DMS114 treated with DMSO at 0.1 percent for 48 hours (cell line): ENCODE results near the gene RAMACL.
"Not testable (repeated sequence)": the region's sequence is repeated elsewhere in the genome, so short reads cannot be mapped to it uniquely, and the experiment has no call there.

ENCODE experiments used
- DNase-seq: peaks from one replicate; lab custom pipeline; 2025; ENCODE audit not compliant: unreplicated experiment; lab: John Stamatoyannopoulos, UW

The RAMACL gene

GRCh38 chr6:166556863-166557322 is 29.6 kb downstream of the RAMACL start:
- DNase-seq = no peak

GRCh38 chr6:166556336-166556735 is 30.1 kb downstream of the RAMACL start:
- no peak for DNase-seq

DNA sequence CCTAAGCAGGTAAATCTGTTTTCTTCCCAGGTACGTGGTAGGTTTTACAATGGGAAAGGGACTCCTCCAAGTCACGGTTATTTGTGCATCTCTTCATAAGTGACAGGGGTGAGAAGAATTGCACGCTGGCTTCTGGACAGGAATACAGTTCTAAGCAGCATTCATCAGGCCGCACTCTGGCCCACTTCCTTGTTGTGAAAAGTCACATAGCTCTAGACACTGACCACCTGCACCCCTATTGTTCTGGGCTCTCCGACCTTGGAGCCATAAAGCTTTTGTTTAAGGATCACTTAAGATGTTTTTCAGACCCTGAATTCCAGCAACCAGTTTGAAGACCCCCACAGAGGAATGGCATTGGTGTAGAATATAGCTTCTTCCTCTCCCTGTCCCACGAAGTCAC is 31.4 kb downstream of the RAMACL start:
- no peak for DNase-seq

DNA sequence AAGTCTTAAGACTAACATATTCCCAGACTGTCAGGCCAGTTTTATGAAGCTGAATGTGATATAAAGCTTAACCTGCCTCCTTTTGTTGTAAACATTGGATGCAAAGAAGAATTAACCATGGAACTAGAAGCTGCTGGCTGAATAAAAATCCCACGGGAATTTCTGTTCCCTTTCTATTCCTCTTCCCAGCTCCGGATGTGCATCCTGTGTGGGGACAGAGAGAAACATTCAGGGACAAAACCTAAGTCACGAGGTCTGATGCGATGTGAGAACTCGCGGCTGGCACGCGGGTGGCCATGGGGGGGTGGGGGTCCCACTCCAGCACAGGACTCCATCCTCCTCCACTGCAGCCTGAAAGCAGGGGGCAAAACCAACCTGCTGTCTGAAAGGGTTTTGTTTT is 32.2 kb downstream of the RAMACL start:
- DNase-seq = no peak

DNA sequence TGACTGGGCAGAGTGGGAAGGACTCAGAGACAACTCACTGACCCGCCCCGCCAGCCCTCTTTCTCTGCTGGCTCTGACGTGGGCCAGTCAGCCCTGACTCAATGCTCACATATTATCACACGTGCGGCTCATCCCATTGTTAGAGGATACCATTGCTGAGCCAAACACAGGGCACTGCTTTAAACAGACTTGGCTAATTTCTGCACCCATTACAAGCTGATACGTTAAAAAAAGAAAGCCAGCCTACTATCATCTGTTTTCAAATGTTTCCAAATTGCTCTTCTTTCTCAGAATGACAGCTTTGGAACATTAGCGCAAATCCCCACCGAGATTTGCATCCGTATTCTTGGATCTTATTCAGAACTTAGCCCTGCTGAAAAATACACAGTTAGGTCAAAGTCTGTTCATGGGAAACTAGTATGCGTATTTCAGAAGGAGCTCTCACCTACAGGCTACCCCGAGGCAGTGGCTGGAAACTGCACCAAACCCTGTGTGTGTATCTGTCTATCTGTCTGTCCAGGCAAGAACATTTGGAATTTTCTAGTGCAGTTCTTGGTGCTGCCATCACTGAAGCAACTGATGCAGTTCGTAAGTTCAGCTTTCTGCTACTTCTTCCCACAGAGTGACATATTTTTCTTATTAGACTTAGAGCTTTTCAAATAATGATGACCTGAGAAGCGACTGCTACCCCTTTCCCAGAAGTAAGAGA is 32.8 kb downstream of the RAMACL start:
- no peak for DNase-seq

DNA sequence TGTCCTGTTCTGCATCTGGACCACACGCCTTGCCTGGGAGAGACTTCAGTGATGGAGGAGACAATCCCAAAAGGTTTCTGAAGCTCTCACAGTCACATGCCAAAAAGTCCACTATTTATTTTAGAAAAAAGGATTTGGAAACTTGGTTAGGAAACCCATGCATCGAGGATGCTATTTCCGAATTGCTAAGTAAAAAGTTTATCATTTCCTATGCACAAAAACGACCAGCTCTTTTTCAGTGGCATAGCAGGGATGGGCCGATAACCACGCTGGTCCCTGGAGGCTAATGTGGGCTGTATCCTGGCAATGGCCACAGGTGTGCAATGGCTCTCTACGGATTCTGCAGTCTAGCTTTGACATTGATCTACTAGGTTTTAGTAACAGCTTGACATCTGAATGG is 33.9 kb downstream of the RAMACL start:
- no peak for DNase-seq

DNA sequence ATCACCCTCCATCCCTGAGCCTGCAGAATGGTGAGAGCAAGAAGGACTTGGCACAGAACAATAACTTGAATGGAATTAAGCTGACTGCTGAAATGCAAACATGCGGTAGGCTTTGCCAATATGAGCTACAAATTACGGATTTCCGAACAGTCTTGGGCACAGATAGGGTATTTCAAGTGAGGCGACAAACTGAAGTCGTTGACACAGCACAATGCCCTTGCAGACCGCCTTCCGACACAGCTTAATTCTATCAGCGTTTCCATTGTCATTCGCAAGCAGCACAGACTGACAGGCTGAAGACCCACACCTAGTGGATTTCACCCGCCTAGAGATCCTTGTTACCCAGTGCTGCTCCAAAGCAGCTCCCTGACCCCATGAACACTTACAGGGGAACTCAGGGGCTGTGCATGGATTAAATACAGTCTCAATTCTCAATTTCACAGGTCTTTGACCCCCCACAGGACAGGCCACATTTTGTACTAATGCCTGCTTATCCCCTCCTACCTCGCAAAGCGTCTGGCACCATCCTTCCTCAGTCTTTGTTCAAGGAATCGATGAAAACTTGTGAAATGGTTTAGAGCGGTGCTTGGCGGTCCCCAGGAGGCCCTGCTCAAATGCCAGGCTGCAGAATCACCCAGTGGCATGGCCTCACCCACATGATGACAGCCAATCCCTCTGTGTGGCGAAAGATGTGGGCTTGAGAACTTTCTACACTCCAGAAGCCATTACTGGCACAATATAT is 34.6 kb downstream of the RAMACL start:
- DNase-seq = no peak

DNA sequence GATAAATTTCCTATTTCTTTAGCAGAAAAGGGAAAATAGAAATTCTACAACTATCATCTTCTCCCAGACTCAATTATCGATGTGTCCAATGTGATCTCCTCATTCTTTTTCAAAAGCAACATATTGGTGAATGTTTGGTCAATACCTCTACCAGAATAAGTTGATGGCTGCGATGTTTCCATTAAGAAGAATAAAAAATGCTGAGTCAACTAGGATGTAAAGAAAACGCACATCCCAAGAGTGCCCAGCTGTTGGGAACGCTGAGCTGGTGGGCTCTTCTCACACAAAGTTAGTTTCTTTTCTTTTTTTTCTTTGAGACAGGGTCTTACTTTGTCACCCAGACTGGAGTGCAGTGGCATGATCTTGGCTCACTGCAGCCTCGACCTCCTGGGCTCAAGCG is 39.8 kb downstream of the RAMACL start:
- no peak for DNase-seq

- no peak for DNase-seq
Observed at GRCh38 chr6:166545156-166546034, 41.1 kb downstream of the RAMACL start.

GRCh38 chr6:166544296-166544605 is 42.2 kb downstream of the RAMACL start:
- DNase-seq = no peak

DNA sequence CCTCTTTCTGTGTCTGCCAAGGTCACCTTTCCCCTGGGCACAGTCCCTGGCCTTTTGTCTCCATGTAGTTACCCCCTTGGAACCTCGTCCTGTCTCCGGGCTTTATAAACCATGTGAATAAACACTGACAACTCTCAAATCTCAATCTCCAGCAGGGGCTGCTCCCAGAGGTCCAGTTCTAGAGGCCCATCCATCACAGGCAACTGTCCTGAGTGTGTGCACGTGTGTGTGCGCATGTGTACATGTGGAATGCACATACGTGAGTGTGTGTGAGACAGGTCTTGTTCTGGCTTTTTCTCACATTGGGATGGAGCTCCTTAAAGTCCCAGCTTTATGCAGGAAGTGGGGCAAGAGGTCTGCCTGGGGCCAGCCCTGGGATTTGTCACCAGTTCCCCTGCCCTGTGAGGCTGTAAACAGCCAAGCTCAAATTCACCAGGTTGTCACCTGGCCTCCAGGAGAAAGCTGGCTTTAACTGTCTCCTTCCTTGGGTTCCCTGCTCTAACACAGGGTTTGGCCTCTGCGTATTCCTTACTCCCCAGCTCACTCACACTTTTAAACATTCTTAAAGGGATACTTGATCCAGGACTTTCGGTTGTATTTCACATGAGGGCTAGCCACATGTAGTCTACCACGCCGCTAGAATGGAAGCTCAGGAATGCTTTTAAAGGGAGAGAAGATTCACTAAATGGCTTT is 42.7 kb downstream of the RAMACL start:
- DNase-seq = no peak

DNA sequence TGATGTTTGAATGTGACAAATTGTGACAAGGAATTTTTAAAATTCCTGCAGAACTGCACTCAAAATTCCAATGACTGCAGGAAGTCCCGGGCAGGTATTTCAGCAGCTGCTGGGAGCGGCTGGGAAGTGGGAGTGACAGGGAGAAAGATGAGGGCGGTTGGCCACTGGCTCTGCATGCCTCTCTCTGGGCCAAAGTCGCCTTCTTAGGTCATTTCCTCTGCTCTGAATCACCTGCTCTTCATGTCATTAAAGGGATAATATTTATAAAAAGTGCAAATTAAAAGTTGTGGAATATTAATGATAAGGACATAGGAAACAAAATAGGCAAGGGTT is 43.9 kb downstream of the RAMACL start:
- no peak for DNase-seq

DNA sequence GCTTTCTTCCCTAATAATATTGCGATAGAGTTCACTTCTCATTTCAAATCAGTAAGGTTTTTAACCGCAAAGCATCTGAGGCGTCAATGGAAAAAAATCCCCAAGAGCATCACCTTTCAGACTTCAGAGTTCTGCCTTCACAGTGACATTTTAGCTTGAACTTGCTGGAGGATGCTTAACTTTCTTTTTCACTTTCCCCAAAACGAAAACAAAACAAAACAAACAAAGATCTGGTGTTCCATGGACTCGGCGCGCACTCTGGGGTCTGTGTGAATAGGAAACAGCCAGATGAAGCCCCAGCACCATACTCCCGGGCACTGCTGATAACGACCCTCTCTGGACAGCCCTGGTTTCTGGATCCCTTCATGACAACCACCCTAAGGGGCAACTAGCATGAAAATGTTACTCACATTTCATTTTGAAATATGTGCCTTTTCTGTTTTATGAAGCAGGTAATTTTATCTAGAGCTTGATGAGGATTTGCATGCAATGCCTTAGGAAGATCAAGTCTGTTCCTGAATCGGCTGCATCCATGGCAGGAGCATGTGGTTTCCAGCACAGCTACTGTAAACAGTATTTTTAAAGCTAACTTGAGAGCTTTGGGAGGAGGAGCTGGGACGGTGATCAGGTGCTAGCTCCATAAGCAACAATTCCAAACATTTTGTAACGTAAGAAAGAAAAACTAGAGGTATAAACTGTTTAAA is 44.5 kb downstream of the RAMACL start:
- no peak for DNase-seq

GRCh38 chr6:166541366-166541765 is 45.1 kb downstream of the RAMACL start:
- DNase-seq = no peak

DNA sequence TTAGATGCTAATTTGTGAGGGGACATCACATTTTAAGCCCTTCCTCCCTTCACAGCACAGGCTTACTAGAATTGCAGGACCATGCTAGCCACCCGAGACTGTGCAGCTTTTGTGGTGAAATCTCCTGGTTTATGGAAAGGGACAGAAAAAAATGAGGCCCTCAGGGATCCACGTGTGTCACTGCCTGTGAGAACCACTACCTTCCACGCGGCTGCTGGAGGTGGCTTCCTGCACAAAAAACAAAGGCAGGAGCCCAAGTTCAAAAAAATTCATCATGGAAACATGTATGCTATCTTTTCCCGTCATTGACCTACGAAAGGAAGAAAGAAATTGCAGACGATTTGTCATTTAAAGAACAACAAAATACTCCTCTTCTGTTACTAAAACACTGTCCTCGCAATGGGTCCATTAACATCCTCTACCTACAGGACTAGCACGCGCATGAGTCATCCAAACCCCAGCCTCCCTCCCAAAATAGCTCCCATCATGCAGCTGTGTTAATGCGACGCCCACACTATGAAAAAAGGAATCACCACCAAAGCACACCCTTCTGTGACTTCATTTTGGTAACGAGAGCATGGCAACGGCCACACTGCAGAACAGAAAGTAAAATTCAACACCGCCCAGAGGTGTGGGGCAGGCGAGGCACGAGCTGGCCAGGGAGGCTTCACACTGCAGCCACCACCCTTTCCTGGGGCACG is 45.7 kb downstream of the RAMACL start:
- no peak for DNase-seq

GRCh38 chr6:166539543-166539942 is 46.9 kb downstream of the RAMACL start:
- DNase-seq = no peak

- DNase-seq = not testable (repeated sequence)
Observed at GRCh38 chr6:166539011-166539385, 47.5 kb downstream of the RAMACL start.

DNA sequence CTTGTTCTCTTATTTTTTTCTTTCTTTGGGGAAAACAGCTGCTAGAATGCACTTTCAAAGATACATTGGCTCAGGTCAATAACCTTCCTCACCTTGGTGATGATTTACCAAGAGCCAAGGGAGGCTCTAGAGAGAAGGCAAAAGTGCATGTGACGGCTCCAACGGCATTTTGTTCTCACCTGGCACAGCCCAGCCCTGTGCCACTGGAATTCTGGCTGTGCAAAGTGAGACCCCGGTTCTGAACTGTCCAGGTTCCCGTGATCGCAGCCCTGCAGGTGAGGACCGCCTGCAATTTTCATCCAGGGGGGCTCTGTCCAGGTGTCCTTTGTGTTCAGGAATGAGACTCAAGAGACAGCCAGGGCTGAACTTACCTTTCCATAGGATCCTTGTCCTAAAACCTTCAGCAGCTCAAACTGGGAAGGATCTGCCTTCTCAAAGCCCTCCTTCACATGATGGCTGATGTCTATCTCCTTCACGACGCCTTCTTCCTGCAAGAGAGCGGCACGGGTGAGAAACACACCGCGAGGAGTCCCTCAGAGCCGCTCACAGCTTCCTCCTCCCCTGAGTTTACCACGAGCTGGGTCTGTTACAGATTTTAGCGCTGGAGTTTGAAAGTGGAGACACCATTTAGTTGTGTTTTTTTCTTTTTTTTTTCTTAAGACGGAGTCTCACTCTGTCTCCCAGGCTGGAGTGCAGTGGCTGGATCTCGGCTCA is 48.0 kb downstream of the RAMACL start:
- DNase-seq = no peak

DNA sequence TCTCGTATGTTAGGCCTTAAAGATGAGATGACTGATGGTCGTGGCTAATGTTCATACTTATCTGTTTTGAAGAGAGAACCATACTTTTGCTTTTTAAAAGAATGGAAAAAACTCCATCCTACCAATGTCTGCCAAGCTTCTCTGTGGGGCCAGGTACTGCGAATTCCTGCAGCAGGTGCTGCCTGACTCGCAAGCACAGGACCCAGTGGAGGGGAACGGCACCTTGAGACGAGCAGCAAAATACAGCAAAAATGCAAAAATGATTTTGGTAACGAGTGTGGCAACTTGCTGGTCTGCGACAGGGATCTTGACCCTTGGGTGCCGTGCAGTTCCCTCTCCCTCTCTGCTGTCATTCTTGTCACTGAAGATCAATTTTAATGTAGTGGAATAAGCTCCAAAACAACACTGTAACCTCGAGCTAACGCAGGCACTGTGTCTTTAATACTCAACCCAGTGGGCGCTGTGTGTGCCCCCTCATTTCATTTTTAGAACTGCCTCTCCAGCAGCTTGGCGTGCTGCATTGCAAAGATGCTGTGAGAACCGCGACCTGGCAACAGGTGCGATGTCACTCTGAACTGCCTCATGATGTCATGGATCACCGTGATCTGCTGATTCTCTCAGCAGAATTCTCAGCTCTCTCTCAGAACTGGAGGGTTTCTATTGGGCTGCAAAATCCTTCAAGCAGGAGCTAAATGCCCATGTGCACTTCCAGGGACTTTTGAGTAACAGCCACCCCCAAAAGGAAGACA is 51.6 kb downstream of the RAMACL start:
- DNase-seq = no peak
